Hematopoietic multipotent progenitor cell treated with erythropoietin and hydrocortisone succinate and interleukin-3 and kit ligand, for 8 days (in vitro differentiated cells): ENCODE data around the gene KRTAP12-3.
"Not testable (repeated sequence)": the region's sequence is repeated elsewhere in the genome, so short reads cannot be mapped to it uniquely, and the experiment has no call there.

Experiments
- DNase-seq: peaks from one replicate; pipeline ENCODE4 v3.0.0-alpha.2; 2015

The KRTAP12-3 gene, protein sequence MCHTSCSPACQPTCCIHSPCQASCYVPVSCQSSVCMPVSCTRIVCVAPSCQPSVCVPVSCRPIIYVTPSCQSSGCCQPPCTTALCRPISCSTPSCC

DNA sequence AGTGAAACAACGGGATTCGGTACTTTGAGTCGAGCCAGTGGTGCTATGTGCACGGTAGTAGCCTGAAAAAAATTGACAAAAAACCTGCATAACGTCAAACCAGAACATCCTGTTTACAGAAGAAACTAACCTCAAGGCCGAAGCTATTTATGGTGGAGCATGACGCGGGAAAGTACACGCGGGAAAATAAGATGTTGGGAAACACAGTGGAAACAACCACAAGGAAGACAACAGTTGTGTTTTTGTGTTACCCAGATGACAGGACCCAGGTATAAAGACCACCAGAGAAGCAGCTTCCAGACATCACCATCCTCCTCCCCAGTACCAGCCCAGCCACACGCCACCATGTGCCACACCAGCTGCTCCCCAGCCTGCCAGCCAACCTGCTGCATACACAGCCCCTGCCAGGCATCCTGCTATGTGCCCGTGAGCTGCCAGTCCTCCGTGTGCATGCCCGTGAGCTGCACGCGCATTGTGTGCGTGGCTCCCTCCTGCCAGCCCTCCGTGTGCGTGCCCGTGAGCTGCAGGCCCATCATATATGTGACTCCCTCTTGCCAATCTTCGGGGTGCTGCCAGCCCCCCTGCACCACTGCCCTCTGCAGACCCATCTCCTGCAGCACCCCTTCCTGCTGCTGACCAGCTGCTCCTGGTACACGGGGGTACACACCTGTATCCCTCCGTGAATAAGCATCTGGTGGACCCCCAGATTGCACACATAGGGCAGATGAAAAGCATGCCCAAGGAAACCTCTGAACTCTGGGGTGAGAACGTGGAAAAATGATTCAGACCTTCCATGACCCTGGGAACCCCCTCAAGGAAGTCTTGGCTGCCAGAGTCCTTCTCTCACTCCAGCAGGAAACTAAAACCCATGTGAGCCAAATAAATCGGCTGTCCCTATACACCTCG, at the start of gene KRTAP12-3:
Gene KRTAP12-3, plus strand, starts transcription at position 298 of the 906 bp plus-strand sequence. Its CDS starts 48 bp downstream, at position 346.
- DNase-seq, result no peak

DNA sequence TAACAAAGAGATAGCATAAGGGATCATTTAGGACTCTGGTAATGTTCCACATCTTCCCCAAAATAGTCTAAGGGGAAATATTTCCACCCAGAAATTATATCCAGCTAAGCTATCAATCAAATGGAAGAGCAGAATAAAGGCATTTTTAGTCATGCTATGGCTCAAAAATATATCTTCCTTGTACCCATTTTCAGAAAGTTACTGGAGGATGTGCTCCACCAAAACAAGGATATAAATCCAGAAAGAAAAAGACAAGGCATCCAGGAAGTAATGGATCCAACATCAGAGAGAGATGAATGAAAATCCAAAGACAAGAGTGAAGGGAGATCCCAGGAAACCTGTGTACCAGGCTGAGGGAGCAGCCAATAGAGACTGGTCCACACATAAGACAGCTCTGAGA, 48.5 kb upstream of the KRTAP12-3 start:
- no peak for DNase-seq

DNA sequence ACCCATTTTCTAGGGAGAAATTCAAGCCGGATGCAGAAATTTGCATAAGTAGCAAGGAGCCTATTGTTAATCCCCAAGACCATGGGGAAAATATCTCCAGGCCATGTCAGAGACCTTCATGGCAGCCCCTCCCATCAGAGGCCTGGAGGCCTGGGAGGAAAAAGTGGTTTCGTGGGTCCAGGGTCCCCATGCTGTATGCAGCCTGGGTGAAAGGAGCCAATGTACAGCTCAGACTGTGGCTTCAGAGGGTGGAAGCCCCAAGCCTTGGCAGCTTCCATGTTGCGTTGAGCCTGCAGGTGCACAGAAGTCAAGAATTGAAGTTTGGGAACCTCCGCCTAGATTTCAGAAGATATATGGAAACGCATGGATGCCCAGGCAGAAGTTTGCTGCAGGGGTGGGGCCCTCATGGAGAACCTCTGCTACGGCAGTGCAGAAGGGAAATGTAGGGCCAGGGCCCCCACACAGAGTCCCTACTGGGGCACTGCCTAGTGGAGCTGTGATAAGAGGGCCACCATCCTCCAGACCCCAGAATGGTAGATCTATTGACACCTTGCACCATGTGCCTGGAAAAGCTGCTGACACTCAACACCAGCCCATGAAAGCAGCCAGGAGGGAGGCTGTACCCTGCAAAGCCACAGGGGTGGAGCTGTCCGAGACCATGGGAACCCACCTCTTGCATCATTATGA, 47.4 kb upstream of the KRTAP12-3 start:
- not testable (repeated sequence) for DNase-seq

DNA sequence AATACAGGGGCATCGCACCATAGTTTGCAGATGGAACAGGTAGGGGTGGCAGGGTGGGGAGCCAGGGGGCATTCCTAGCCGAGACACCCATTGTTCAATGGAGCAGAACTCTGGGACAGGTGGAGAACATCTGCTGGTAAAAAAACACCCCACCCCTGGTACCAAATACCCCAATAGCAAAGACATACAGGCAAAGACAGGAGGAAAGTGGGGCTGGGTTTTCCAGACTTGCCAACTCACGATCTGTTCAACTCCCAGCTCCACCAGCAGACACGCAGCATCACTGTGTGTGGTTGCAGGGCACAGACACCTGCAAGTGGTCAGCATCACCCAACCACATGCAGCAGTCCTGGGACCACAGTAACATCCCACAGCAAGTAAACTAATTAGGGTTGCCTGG, 46.2 kb upstream of the KRTAP12-3 start:
- DNase-seq, result no peak

DNA sequence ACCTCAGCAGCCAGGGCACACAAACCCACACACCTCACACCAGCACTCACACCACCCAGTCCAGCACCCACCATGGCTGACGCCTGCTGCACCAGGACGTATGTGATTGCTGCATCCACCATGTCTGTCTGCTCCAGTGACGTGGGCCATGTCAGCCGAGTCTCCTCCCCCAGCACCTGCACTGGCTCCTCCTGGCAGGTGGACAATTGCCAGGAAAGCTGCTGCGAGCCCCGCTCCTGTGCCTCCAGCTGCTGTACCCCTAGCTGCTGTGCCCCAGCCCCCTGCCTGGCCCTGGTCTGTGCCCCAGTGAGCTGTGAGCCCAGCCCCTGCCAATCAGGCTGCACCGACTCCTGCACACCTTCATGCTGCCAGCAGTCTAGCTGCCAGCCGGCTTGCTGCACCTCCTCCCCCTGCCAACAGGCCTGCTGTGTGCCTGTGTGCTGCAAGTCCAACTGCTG, 45.7 kb upstream of the KRTAP12-3 start, which contains the start of gene KRTAP10-8:
Gene KRTAP10-8, plus strand, starts transcription at position 51 of the 458 bp plus-strand sequence. Its CDS starts 22 bp downstream, at position 73.
- DNase-seq, result no peak

DNA sequence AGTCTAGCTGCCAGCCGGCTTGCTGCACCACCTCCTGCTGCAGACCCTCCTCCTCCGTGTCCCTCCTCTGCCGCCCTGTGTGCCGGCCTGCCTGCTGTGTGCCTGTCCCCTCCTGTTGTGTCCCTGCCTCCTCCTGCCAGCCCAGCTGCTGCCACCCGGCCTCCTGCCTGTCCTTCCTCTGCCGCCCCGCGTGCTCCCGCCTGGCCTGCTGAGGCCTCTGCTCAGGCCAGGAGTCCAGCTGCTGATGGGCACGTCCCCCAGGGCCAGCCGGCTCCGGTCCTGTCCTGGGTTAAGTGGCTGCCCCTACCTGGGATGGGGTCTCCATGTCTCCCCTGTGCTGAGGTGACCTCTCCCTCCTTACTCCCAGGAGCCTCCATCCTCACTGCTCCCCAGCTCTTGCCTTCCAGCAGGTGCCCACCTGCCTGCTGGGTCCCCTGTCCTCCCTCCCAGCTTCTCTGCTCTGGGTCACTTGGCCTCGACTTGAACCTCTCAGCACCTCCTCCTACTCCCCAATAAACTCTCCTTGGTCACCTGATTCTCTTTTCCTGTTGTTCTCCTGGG, 45.0 kb upstream of the KRTAP12-3 start:
- DNase-seq, result no peak

DNA sequence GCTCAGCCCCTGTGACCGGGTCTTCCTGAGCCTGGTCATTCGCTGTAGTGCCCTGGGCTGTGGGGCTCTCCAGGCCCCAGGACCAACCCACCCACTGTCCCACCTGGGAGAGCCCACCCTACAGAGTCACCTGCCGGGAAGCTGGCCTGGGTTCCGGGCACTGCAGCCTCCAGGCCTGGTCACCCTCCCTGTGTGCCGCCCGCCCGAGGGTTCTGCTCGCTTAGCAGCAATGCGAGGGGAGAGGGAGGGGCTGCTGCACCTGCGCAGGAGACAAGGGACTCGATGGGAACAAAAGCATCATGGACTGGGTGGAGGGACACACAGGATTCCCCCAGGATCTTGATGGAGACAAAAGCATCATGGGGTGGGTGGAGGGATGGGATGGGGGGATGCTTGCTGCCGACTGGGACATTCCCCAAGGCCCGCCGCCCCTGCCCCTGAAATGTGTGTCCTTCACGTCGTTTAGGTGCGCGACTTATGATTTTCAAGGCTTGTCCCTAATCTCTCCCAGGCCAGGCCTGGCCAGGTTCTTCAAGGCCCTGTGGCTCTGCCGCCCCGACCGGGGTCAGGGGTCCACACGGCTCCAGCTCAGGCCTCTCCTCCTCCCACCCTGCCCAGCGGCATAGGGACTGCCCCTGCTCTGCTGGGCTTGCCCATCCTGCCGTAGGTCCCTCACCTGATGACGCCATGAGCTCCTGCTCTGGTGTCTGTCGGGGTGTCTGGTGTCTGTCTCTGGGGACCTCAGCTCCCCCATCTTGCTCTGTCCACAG, 44.2 kb upstream of the KRTAP12-3 start:
- no peak for DNase-seq

DNA sequence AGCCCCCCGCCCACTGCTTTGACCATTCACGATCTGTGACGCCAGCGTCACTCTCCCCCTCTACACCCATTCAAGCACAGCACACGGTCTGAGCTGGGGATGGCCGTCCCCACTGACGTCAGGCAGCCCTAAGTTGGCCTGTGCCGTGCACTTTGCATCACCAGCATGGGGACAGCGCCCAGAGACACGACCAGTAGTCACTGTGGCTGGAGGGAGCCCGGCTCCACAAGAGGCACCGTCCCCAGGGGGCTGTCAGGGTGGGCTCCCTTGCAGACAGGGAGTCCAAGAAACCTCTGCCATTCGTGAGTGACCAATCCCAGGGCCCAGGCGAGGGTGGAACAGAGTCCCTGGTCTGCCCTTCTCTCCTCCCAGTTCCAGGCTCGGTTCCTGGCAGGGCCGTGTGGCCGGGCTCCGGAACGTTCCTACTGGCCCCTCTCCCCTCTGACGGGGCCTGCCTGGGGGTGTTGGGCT, 43.5 kb upstream of the KRTAP12-3 start:
- no peak for DNase-seq

DNA sequence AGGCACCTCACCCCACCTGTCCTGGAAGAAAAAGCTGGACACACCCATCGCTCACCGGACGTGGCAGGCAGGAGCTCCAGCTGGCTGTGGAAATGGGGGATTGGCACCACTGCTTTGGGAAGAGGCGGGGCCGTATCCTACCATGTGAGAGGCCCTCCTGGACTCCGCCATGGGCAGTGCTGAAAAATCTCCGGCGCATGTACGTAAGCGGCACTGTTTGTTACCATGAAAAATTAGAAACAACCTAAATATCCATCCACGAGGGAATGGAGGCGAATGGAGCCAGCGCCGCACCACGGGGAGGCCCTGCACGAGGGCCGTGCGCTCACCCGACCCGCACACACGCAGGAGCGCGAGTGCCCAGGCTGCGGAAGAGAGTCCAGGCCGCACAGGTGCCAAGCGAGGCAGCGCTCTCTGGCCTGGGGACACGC, 42.8 kb upstream of the KRTAP12-3 start:
- no peak for DNase-seq

DNA sequence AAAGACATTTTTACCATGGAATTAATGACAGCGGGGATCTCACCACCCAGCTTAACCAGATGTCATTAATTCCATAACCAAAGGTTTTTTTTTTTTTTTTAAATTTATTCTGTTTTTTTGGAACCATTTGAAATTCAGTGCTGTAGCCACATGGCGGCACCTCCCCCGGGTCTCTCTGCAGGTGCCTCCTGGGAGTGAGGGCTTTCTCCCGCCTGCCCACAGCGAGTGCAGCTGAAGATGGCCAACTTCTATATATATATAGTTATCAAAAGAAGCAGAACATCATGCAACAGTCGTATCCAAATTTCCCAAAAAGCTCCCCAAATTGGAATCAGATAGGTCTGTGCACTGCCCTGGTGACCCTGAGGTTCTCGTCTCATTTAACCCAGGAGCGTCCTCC, 42.3 kb upstream of the KRTAP12-3 start:
- no peak for DNase-seq

DNA sequence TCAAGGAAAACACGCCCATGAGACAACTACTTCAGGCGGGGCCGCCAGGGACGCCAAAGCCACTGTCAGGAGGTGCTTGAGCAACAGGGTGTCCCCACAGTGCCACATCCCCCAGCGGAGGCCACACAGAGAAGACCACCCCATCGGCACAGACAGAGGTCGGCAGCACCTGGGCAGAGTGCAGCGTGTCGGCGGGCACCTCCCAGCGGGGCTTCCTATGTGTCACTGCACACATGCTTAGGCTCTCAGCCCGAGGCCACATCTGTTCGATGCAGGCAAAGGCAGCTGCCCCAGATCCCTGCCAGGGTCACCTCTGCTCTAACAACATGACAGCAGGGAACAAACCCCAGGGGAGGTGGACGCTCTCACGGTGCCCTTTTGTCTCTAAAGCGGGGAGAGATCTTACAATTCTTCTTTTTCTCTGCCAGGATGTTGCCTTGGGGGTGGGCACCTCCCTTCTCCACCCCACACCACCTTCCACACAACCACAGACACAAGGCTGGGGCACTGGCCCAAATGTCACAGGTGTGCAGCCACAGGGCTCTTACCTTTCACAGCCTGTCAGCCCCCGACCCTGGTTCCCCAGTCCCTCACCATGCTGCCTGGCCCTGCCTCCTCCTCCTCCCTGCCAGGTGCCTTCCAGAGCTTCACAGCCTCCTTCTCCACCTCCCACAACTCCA, 41.7 kb upstream of the KRTAP12-3 start:
- DNase-seq, result no peak

DNA sequence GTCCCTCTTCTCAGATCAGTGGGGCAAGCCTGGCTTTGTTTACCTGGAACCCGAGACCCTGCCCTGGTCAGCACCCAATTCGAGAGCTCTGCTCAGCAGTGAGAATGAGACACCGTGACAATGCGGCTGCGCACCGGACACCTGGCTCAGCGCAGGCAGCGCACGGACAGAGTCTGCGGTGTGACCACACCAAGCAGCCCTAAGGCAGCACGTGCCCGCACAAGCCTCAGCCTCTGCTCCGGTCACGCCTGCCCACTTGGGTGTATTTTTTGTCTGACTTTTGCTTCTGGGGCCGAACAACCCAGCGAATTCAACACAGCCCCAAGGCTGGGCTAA, 41.2 kb upstream of the KRTAP12-3 start:
- DNase-seq, result no peak

DNA sequence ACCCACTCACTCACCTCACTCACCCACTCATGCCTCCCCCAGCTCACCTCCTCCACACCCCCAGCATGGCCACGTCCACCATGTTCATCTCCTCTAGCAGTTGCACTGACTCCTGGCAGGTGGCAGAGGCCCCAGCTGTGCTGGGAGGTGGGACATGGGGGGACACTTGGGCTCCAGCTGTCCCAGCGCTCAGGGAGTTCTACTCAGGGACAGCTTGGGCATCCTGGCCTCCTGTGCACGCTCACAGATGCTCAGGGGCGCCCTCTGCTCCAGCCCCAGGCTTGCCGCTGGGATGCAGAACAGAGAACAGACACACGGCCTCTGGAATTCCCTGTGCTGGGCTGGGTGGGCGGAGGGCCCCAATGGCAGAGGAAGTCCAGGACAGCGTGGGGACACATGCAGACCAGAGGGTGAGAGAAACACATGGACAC, 40.6 kb upstream of the KRTAP12-3 start:
- no peak for DNase-seq

DNA sequence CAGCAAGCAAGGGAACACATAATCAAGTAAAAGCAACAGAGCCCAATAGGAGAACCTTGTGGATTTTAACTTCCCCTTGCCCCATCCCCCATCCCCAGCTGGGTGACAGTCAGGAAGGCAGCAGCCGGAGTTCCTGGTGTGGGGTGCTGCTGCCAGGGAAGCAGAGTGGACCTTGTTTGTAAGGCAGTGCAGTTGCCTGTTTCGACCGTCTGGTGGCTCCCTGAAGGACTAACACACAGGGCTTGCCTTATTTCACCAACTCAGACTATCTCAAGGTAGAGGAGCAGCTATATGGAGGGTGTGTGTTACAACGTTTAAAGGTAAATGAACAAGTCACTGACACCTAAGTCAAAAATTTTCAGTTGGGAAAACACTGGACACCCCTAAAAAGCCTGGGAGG, 39.2 kb upstream of the KRTAP12-3 start:
- peak; percentile 34 for DNase-seq

DNA sequence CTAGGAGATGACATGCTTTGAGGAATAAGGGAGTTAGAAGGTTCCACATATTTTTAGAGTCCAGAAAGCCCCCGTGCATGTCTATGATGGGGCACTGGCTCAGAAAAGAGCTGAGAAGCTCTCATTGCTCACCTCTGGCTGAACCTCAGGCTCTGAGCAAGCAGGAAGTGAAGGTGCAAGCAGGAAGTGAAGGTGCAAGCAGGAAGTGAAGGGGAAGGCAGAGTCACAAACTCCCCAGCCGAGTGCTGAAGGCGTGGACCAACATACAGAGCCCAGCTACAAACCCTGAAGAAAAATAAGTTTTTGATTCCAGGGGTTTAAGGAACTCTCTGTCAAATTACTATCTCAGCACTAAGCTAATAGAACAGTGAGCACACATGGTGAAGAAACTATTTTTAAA, 38.8 kb upstream of the KRTAP12-3 start:
- no peak for DNase-seq

DNA sequence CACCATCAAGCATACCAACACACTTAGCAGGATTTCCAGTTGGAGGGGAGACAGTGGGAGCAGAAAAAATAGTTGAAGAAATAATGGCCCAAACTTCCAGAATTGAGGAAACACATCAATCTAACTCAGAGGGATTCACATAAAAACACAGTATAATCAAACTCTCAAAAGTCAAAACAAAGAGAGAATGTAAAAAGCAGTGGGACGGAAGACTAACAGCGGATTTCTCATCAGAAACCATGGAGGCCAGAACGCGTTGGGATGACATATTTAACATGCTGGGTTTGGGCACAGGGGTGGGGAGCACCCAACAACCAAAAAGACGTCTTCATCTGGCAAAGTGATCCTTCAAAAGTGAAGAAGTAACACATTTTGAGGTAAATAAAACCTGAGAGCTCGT, 37.8 kb upstream of the KRTAP12-3 start:
- DNase-seq, result no peak

DNA sequence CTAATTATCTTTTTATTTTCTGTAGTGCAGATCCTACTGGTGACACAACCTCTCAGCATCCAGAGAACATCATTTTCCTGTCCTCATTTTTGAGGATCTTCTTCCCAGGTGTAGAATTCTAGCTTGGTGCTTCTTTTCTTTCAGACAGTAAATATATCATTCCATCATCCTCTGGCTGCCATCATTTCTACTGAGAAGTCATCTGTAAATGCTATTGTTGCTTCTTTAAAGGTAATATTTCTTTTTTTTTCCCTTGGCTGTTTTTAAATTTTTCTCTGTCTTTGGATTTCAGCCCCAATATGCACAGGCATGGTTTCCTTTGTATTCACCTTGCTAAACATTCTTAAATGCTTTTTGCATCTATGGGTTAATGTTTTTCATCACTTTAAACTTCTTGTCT, 34.2 kb upstream of the KRTAP12-3 start:
- no peak for DNase-seq

DNA sequence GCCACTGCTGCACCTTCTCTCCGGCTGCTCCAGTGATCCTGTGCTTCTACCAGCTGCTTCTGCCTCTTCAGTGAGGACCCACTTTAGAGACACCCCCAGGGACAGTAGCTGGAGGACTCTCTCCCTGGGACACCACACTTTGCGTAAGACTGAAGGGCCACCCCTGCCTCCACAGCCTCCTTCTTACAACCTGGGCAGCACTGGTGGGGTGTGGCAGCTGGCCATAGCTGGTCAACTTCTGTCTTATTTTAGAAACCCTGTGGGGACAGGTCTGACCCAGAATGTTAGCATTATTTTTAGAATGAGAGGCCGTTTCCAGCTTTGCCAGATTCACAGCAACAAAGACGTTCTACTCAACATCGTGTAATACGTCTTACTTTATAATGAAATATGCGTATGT, 32.0 kb upstream of the KRTAP12-3 start:
- no peak for DNase-seq

DNA sequence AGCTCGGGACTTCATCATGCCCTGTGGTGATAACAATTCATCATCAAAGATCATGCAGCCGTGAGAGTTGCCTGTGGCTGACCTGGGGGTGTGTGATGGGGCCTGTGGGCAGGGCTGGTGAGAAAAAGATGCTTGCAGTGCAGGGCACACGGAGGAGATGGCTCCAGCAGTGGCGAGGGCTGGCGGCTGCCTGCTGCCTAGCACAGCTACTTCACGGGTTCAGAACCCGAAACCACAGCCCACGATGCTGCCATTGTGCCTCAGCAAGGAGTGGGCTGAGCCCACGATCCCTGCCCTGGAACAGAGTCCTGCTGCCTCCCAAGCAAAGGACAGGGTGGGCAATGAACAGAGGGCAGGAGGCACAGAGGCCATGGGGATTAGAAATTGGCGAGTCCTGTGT, 31.5 kb upstream of the KRTAP12-3 start:
- no peak for DNase-seq

DNA sequence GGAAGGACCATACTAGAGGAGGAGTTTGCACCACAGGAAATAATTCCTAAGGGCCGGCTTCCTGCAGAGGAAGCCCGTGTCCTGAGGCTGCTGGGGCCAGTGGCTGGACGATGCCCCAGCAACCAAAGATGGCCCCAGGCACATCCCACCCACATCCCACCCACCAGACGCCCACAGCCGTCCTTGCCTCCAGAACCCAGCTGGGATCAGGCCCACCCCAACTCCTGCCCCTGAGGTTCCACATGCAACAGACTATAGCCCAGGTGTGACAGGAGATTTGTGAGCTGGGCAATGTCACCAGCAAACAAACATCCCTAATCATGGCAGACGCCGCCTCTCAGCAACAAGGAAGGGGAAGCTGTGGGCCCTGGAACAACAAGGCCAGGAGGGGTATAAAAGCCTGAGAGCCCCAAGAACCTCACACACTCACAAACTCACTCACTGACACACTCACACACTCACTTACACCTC, 31.0 kb upstream of the KRTAP12-3 start, which contains the start of gene KRTAP10-9:
Gene KRTAP10-9, plus strand, starts transcription at position 421 of the 471 bp plus-strand sequence. CDS start 79 bp downstream, outside the sequence.
- no peak for DNase-seq

DNA sequence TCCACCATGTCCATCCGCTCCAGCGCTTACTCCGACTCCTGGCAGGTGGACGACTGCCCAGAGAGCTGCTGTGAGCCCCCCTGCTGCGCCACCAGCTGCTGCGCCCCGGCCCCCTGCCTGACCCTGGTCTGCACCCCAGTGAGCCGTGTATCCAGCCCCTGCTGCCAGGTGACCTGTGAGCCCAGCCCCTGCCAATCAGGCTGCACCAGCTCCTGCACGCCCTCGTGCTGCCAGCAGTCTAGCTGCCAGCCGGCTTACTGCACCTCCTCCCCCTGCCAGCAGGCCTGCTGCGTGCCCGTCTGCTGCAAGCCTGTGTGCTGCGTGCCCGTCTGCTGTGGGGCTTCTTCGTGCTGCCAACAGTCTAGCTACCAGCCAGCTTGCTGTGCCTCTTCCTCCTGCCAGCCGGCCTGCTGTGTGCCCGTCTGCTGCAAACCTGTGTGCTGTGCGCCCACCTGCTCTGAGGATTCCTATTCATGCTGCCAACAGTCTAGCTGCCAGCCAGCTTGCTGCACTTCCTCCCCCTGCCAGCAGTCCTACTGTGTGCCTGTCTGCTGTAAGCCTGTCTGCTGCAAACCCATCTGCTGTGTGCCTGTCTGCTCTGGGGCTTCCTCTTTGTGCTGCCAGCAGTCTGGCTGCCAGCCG, 30.4 kb upstream of the KRTAP12-3 start:
- not testable (repeated sequence) for DNase-seq
